NT2/D1 (cell line): Measurements from ENCODE around the gene NAA38.
"Not testable (repeated sequence)": the region's sequence is repeated elsewhere in the genome, so short reads cannot be mapped to it uniquely, and the experiment has no call there.

Experiments
- DNase-seq: peaks from one replicate; pipeline ENCODE4 v3.0.0-alpha.2; 2011; ENCODE audit warnings: low read depth, low spot score
- H3K27me3 ChIP-seq: 2 replicates; pipeline ENCODE4 v1.6.0; 2011; ENCODE audit warnings: mild to moderate bottlenecking; ENCODE audit not compliant: insufficient read length, insufficient read depth
- H3K36me3 ChIP-seq: 2 replicates; pipeline ENCODE4 v1.6.1; 2011; ENCODE audit warnings: mild to moderate bottlenecking, low read length, mixed read lengths; ENCODE audit not compliant: insufficient read depth, insufficient read length
- H3K4me1 ChIP-seq: 2 replicates; pipeline ENCODE4 v1.5.1; 2011; ENCODE audit not compliant: insufficient read depth, insufficient read length
- H3K4me3 ChIP-seq: 2 replicates; pipeline ENCODE4 v1.5.1; 2011; ENCODE audit warnings: low read depth; ENCODE audit not compliant: insufficient read length
- H3K9ac ChIP-seq: 2 replicates; pipeline ENCODE4 v1.6.0; 2011; ENCODE audit warnings: low read depth; ENCODE audit not compliant: insufficient read length
- H3K9me3 ChIP-seq: 2 replicates; pipeline ENCODE4 v1.5.1; 2011; ENCODE audit warnings: mild to moderate bottlenecking, low read length; ENCODE audit not compliant: insufficient read depth
- SUZ12 ChIP-seq: IDR thresholded peaks from 2 replicates; pipeline ENCODE4 v1.6.1; 2011; ENCODE audit not compliant: insufficient read length, insufficient read depth; ENCODE audit errors: extremely low read depth
- YY1 ChIP-seq: IDR thresholded peaks from 2 replicates; pipeline ENCODE4 v1.6.1; 2011; ENCODE audit not compliant: insufficient read length, insufficient read depth
- ZNF274 ChIP-seq: IDR thresholded peaks from 2 replicates; pipeline ENCODE4 v1.6.1; 2011; ENCODE audit warnings: mild to moderate bottlenecking, low read depth, low read length

The NAA38 gene

GRCh38 chr17:7814969-7815368 is 42.4 kb downstream of the NAA38 start:
- TF ChIP-seq ZNF274: no peak
- TF ChIP-seq YY1: no peak
- TF ChIP-seq SUZ12: no peak
- H3K4me1 ChIP-seq: no peaks in the 10 kb centered on the region
- H3K9ac ChIP-seq: no peak overlapping the region
- no peaks in the 10 kb centered on the region for H3K9me3 ChIP-seq
- DNase-seq: no peak
- H3K36me3 ChIP-seq: no peaks in the 10 kb centered on the region
- no peaks in the 10 kb centered on the region for H3K27me3 ChIP-seq
- H3K4me3 ChIP-seq: no peak overlapping the region

GRCh38 chr17:7811251-7811650 is 46.1 kb downstream of the NAA38 start:
- no peak for TF ChIP-seq ZNF274
- TF ChIP-seq YY1: no peak
- TF ChIP-seq SUZ12: no peak
- no peaks in the 10 kb centered on the region for H3K9me3 ChIP-seq
- no peak overlapping the region for H3K4me3 ChIP-seq
- no peak overlapping the region for H3K9ac ChIP-seq
- H3K27me3 ChIP-seq: no peaks in the 10 kb centered on the region
- H3K4me1 ChIP-seq: peaks cover 2% of the 10 kb centered on the region
- no peaks in the 10 kb centered on the region for H3K36me3 ChIP-seq
- DNase-seq: no peak

GRCh38 chr17:7809791-7810343 is 47.5 kb downstream of the NAA38 start:
- not testable (repeated sequence) for H3K9ac ChIP-seq, H3K27me3 ChIP-seq, DNase-seq, H3K4me1 ChIP-seq, H3K4me3 ChIP-seq, H3K36me3 ChIP-seq, H3K9me3 ChIP-seq

GRCh38 chr17:7809086-7809790 is 48.1 kb downstream of the NAA38 start:
- TF ChIP-seq YY1 (no peak), SUZ12 (no peak), ZNF274 (no peak)
- Histone ChIP-seq H3K4me3 (no peak overlapping the region), H3K9me3 (no peaks in the 10 kb centered on the region), H3K4me1 (peaks cover 2% of the 10 kb centered on the region), H3K9ac (no peak overlapping the region), H3K36me3 (no peaks in the 10 kb centered on the region), H3K27me3 (no peaks in the 10 kb centered on the region)
- no peak for DNase-seq

GRCh38 chr17:7807206-7807605 is 50.2 kb downstream of the NAA38 start:
- Histone ChIP-seq H3K4me1 (peaks cover 2% of the 10 kb centered on the region), H3K27me3 (no peaks in the 10 kb centered on the region), H3K36me3 (no peaks in the 10 kb centered on the region), H3K4me3 (no peak overlapping the region), H3K9me3 (no peaks in the 10 kb centered on the region), H3K9ac (no peak overlapping the region)
- TF ChIP-seq SUZ12: no peak
- no peak for TF ChIP-seq ZNF274
- no peak for TF ChIP-seq YY1
- DNase-seq: no peak
